Measurements from ENCODE around the gene KIRREL3.

GRCh38 chr11:126393143-126393542, 607.4 kb downstream of the KIRREL3 start:
- TF ChIP-seq POLR2A (IDR thresholded peaks at IDR 0.05) (no peak), CTCF (IDR thresholded peaks at IDR 0.05) (no peak)

Data from testis (tissue), 2 donors.